ENCODE measurements around the gene COG5.
A peak's percentile ranks its signal among the peaks of the same experiment; 100 is the strongest.

COG5 gene

GRCh38 chr7:107580716-107581383 is 17.1 kb upstream of the COG5 start:
- H3K4me3 ChIP-seq (ENCODE audit: low read length): peak overlapping the region; percentile 84
- TF ChIP-seq CTCF (conservative IDR thresholded peaks at IDR 0.05; ENCODE audit: low read length): no peak
- no peak for DNase-seq (ENCODE audit: low read depth)

GRCh38 chr7:107579885-107580715 is 16.4 kb upstream of the COG5 start, which contains the start of gene BCAP29:
TSS of gene BCAP29 (plus strand) at chr7:107580246. CDS start at chr7:107580773, 527 bp downstream.
- peak within 1 kb of the TSS; percentile 84 for H3K4me3 ChIP-seq (ENCODE audit: low read length)
- DNase-seq (ENCODE audit: low read depth): peak; percentile 57
- peak; percentile 24; the same call in 1 of the 2 replicates for TF ChIP-seq CTCF (conservative IDR thresholded peaks at IDR 0.05; ENCODE audit: low read length)

- H3K4me3 ChIP-seq (ENCODE audit: low read length): peak overlapping the region; percentile 84
- TF ChIP-seq CTCF (conservative IDR thresholded peaks at IDR 0.05; ENCODE audit: low read length): no peak
Observed at GRCh38 chr7:107579554-107579884, 15.8 kb upstream of the COG5 start.

GRCh38 chr7:107573537-107573936 is 9.8 kb upstream of the COG5 start:
- H3K4me3 ChIP-seq (ENCODE audit: low read length): no peak overlapping the region
- DNase-seq (ENCODE audit: low read depth): no peak
- no peak for TF ChIP-seq CTCF (conservative IDR thresholded peaks at IDR 0.05; ENCODE audit: low read length)

More at GRCh38 chr7:107579554-107579884, 15.8 kb upstream of the COG5 start:
- no peak for DNase-seq (ENCODE audit: low read depth)

GRCh38 chr7:107570298-107570697 is 6.6 kb upstream of the COG5 start:
- no peak for DNase-seq (ENCODE audit: low read depth)

GRCh38 chr7:107564553-107565298 is 1.0 kb upstream of the COG5 start:
- TF ChIP-seq CTCF (conservative IDR thresholded peaks at IDR 0.05; ENCODE audit: low read length): peak; percentile 20
- peak overlapping the region; percentile 95 for H3K4me3 ChIP-seq (ENCODE audit: low read length)
- DNase-seq (ENCODE audit: low read depth): peak; percentile 83

More at GRCh38 chr7:107570298-107570697, 6.6 kb upstream of the COG5 start:
- no peak for TF ChIP-seq CTCF (conservative IDR thresholded peaks at IDR 0.05; ENCODE audit: low read length)
- no peak overlapping the region for H3K4me3 ChIP-seq (ENCODE audit: low read length)
